Peyer's patch (tissue), 4 donors: ENCODE data around the gene PDZD2. TPM values are rescaled to one million over a fixed set of nuclear protein-coding genes. Genes with fewer than 3 reads are reported as not detected.

ENCODE experiments used
- DNase-seq, 3 donors: peaks; one replicate each; pipeline ENCODE4 v3.0.0-alpha.2; 2017 to 2019
- H3K27ac ChIP-seq, 4 donors: fragments of 200-600 bp; sonication (generic); one replicate each; pipeline ENCODE4 v1.5.1; 2016 to 2019
- H3K27me3 ChIP-seq, 2 donors: fragments of 200-600 bp; sonication (generic); one replicate each; pipeline ENCODE4 v1.5.1; 2019
- H3K36me3 ChIP-seq, 3 donors: fragments of 200-600 bp; sonication (generic); one replicate each; pipeline ENCODE4 v1.5.1; 2016 to 2019
- H3K4me1 ChIP-seq, 4 donors: fragments of 200-600 bp; sonication (generic); one replicate each; pipeline ENCODE4 v1.5.1; 2016 to 2019
- H3K4me3 ChIP-seq, 4 donors: fragments of 200-600 bp; sonication (generic); 1 replicate in 3 of 4; 2 replicates in 1 of 4; pipeline ENCODE4 v1.5.1; 2016 to 2019; ENCODE audit warnings: mild to moderate bottlenecking in 1 of 4
- H3K9me3 ChIP-seq, 4 donors: fragments of 200-600 bp; sonication (generic); one replicate each; pipeline ENCODE4 v1.5.1; 2016 to 2019; ENCODE audit warnings: mild to moderate bottlenecking in 1 of 4
- CTCF ChIP-seq, 6 experiments: fragments of 450-650 bp in 4 of 6; fragments of 200-600 bp in 2 of 6; sonication (generic) in 1 of 6; IDR thresholded peaks; one replicate each; pipeline ENCODE4 v1.5.1; 2017 to 2019; ENCODE audit warnings: antibody characterized with exemption in 6 of 6, mild to moderate bottlenecking in 3 of 6, moderate library complexity in 1 of 6
- POLR2A ChIP-seq, 2 donors: fragments of 450-650 bp; IDR thresholded peaks; one replicate each; pipeline ENCODE4 v1.5.1; 2017; ENCODE audit warnings: antibody characterized with exemption in 2 of 2, mild to moderate bottlenecking in 2 of 2, moderate library complexity in 2 of 2
- total RNA-seq, 4 donors: library from RNA; depleted of rRNA; stranded (reverse); fragments of >200 nt; gene quantifications; one replicate each; pipeline ENCODE4 v1.1.0, GENCODE V29; 2016

PDZD2 gene
- total RNA-seq, 4 donors from 2014 or later, result 0.53 to 7.4 (median 3.0) TPM

- TF ChIP-seq POLR2A (IDR thresholded peaks at IDR 0.05), result no peak
- TF ChIP-seq CTCF (IDR thresholded peaks at IDR 0.05), result no peak
- Histone ChIP-seq H3K27ac (no peak overlapping the region), H3K4me1 (peaks cover 0 to 9% (median 3%) of the 10 kb centered on the region in 4 donors), H3K27me3 (peaks cover 0 to 3% of the 10 kb centered on the region in 2 donors), H3K9me3 (no peaks in the 10 kb centered on the region), H3K4me3 (peak overlapping the region; percentile 39 to 74 (median 66)), H3K36me3 (no peaks in the 10 kb centered on the region)
- no peak for DNase-seq
Observed at GRCh38 chr5:31638345-31638744, 586 bp upstream of the PDZD2 start.

- Histone ChIP-seq H3K27me3 (peaks cover 0 to 3% of the 10 kb centered on the region in 2 donors), H3K27ac (no peak overlapping the region), H3K36me3 (no peaks in the 10 kb centered on the region), H3K4me1 (peaks cover 0 to 9% (median 3%) of the 10 kb centered on the region in 4 donors), H3K9me3 (no peaks in the 10 kb centered on the region), H3K4me3 (peak overlapping the region; percentile 39 to 74 (median 66))
- no peak for DNase-seq
- no peak for TF ChIP-seq POLR2A (IDR thresholded peaks at IDR 0.05)
- TF ChIP-seq CTCF (IDR thresholded peaks at IDR 0.05), result no peak
Observed at GRCh38 chr5:31639481-31640411, 815 bp downstream of the PDZD2 start.

- DNase-seq, result no peak
- no peaks in the 10 kb centered on the region for H3K36me3 ChIP-seq
- H3K9me3 ChIP-seq, result no peaks in the 10 kb centered on the region
- H3K27ac ChIP-seq, result no peak overlapping the region
- TF ChIP-seq POLR2A (IDR thresholded peaks at IDR 0.05) (no peak), CTCF (IDR thresholded peaks at IDR 0.05) (no peak)
- peaks cover 0 to 3% of the 10 kb centered on the region in 2 donors for H3K27me3 ChIP-seq
- peaks cover 0 to 9% (median 3%) of the 10 kb centered on the region in 4 donors for H3K4me1 ChIP-seq
- H3K4me3 ChIP-seq, result no peak overlapping the region
Observed at GRCh38 chr5:31640573-31640972, 1.6 kb downstream of the PDZD2 start.

GRCh38 chr5:31641059-31641458, 2.1 kb downstream of the PDZD2 start:
- no peaks in the 10 kb centered on the region for H3K36me3 ChIP-seq
- H3K27me3 ChIP-seq, result peaks cover 0 to 3% of the 10 kb centered on the region in 2 donors
- H3K9me3 ChIP-seq, result no peaks in the 10 kb centered on the region
- H3K27ac ChIP-seq, result no peak overlapping the region
- no peak overlapping the region for H3K4me3 ChIP-seq
- peaks cover 0 to 9% (median 3%) of the 10 kb centered on the region in 4 donors for H3K4me1 ChIP-seq
- no peak for TF ChIP-seq CTCF (IDR thresholded peaks at IDR 0.05)
- no peak for DNase-seq

- H3K27ac ChIP-seq, result no peak overlapping the region
- H3K36me3 ChIP-seq, result no peaks in the 10 kb centered on the region
- TF ChIP-seq POLR2A (IDR thresholded peaks at IDR 0.05), result no peak
- TF ChIP-seq CTCF (IDR thresholded peaks at IDR 0.05), result no peak
- H3K4me1 ChIP-seq, result peaks cover 0 to 9% (median 3%) of the 10 kb centered on the region in 4 donors
- H3K27me3 ChIP-seq, result peaks cover 0 to 3% of the 10 kb centered on the region in 2 donors
- H3K9me3 ChIP-seq, result no peaks in the 10 kb centered on the region
- no peak for DNase-seq
- H3K4me3 ChIP-seq, result no peak overlapping the region
Observed at GRCh38 chr5:31641575-31641974, 2.6 kb downstream of the PDZD2 start.
